GM15510 (cell line): ENCODE measurements around the gene LRATD1.

Source experiments
- POLR2A ChIP-seq: IDR thresholded peaks from 3 replicates; pipeline ENCODE4 v1.6.1; 2011; ENCODE audit warnings: borderline replicate concordance; ENCODE audit not compliant: insufficient read length; ENCODE audit errors: extremely low read depth

Gene LRATD1

DNA sequence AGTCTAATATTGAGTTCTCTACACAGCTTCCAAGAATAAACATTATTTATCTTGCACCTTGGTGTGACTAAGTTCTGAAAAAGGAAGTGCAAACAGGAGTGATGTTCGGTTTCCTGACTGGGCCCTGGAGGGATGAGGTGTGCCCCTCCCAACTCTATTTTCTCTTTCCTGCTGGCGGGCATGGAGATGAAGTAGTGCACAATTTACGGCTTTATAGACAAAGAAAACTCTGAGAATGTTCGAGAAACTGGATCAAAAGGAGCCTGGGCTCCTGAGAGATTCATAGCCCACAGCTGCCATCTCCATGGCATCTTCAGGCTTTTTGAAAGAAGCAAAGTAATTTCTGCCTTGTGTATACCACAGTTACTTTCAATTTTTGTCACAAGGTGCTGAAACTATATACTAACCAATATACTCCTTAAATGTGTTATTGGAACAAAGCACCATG is 22.3 kb downstream of the LRATD1 start:
- TF ChIP-seq POLR2A, result no peak

DNA sequence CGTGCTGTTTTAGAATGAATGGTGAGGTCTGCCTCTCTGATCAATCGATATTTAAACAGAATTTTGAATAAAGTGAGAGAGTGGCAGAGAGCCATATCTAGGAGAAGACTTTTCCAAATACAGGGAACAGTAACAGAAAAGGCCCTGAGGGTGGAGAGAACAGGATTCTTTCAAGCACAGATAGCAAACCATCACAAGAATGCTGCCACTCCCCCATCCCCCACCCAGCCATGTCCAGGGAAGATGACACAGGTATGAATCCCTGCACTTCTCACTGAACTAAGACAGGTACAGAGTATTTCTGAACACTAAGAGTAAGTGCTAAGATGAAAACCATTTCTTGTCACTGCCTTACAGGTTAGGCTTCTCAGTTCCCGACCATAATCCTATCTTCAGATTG is 23.6 kb downstream of the LRATD1 start:
- TF ChIP-seq POLR2A, result no peak

DNA sequence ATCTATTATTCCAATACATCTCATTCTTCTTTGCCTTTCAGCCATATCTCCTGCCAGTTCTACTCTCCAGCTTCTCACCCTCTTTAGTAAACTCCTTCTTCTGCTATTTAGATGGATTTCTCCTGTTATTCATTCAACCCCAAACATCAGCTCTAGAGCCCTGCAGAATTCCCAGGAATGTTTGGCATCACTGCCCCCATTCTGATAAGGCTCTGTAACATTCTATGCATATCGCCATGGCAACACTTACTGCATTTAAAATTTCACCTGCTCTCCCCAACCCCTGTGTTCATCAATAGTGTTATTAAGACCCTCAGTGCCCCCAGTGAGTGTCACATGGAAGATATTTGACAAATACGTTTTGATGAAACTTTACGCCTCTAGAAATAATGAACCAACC is 28.6 kb downstream of the LRATD1 start:
- TF ChIP-seq POLR2A, result no peak

DNA sequence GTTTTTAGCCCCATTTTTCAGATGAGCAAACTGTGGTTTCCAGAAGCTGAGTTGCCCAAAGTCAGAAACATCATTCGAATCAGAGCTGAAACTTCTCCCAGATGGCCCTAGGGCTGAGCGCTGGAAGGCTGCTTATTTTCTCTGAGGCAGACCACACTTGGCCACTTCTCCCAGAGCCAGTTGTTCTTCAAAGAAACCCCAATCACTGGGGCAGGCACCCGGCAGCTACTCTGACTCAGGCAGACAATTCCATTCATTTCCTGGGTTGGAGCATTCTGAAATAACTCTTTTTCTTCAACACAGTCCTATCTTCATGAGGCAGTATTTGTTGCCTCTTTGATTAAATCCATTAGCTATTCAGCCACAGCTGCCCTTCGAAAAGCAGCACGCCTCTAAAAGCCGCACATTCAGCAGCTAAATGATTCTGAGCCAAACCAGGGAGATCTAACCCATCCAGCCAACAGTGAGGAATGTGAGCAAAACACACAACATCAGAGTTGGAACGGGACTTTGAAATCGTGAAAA is 40.9 kb downstream of the LRATD1 start:
- no peak for TF ChIP-seq POLR2A

DNA sequence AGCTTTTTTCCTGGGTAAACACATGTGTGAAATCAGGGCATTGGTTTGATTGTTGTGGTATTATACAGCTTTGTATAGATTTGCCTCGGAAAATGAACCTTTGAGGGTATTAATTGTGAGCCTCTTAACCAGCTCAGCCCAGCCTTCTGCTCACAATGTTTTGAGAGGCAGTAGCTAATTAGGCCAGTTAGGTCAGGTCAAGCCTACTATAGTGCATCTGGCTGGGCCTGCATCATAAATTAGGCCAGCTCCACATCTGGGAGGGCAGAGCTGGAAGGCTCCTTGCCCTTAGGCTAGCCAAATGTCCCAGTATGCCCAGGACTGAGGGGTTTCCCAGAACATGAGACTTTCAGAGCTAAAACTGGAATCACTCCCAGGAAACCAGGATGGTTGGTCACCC is 43.0 kb downstream of the LRATD1 start:
- no peak for TF ChIP-seq POLR2A

DNA sequence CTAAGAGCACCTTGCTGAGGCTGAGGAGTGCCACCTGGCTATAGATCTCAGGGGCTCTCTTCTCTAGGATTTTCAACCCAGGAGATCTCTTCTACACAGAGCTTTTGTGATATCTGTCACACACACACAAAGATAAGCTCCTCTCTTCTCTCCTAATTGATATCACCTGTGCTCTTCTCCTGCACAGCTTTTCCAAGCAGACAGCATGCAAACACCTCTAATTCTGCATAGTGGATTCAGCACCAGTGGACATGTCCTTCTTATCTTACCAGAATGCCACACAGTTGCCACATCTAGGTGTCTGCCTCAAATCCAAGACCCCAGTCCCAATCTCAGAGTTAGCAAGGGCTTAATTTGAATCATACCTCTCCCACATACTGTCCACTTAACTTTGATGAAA is 43.9 kb downstream of the LRATD1 start:
- no peak for TF ChIP-seq POLR2A

DNA sequence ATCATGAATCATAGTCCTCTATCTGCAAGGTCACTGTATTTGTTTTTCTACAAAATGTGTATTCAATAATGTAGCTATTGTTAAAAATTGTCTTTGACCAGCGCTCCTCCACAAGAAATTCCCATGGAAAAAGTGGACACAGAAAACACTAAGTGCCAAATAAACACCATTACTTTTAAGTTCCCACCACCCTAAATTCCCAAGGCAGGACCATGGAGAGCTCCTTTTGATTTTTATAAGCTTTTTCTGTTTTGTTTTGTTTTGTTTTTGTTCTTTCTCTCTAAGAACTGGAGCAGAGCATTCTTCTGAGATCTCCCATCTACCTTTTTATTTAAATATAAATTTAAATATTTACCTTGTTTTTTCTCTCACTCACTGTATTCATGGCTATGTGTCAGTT is 44.5 kb downstream of the LRATD1 start:
- TF ChIP-seq POLR2A, result no peak

DNA sequence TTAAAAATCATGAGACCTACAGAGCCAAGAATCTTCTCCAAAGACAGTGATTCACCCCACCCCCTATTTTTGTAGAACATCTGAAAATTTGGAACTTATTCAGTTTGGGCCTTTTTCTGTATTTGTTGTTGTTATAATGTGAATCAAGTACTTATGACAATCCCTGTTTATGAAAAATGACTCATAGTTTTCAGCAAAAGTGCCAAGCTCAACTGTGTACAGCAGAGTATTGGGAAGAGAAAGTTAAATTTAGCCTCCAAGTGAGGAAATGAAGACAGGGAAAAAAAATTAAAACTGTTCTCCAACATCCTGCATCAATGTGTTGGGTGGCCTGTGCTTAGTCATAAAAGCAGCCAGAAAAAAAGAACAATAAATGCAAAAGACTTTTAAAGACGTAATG is 46.2 kb downstream of the LRATD1 start:
- no peak for TF ChIP-seq POLR2A

DNA sequence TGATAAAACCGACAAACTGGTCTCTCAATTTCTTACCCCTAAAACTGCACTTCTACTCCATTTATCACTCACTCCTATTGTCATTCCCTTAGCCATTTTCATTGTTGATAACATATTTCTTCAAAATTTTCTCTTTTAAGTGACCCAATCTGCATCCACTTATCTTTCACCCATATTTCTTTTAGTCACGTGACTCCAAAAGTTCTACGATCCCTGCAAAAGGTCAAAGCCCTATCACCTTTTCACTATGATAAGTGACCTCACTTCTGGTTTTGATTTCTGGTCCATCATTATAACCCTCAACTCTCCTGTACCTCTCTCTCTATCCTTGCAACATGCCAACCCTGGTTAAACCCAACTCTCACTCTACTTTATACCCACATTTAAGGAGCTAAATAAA is 49.1 kb downstream of the LRATD1 start:
- TF ChIP-seq POLR2A, result no peak
